ENCODE results near the gene GALNT2.

- TF ChIP-seq GABPA (IDR thresholded peaks at IDR 0.05 in 1 of 2, conservative IDR thresholded peaks at IDR 0.05 in 1 of 2) = no peak
- TF ChIP-seq CTCF (IDR thresholded peaks at IDR 0.05; ENCODE audit: low read depth, low read length, missing input control) = no peak
- TF ChIP-seq ATF3 (IDR thresholded peaks at IDR 0.05) = no peak
- no peak for TF ChIP-seq RAD21 (IDR thresholded peaks at IDR 0.05)
- TF ChIP-seq REST (IDR thresholded peaks at IDR 0.05) = no peak
- no peak for TF ChIP-seq FOXA1 (IDR thresholded peaks at IDR 0.05)
- TF ChIP-seq SP1 (IDR thresholded peaks at IDR 0.05) = no peak
- no peak for TF ChIP-seq TAF1 (conservative IDR thresholded peaks at IDR 0.05)
- no peak for TF ChIP-seq MAX (IDR thresholded peaks at IDR 0.05)
- TF ChIP-seq JUND (IDR thresholded peaks at IDR 0.05) = no peak
Observed at GRCh38 chr1:230330157-230330556, 263.1 kb downstream of the GALNT2 start.
